SJSA1 (cell line): Measurements from ENCODE around the gene GALNT13. TPM values are rescaled to one million over a fixed set of nuclear protein-coding genes. Genes with fewer than 3 reads are reported as not detected.

Source experiments
- DNase-seq, 2 experiments: peaks; one replicate each; pipeline ENCODE4 v3.0.0-alpha.2; 2015 to 2020; ENCODE audit warnings: low spot score in 2 of 2, low read depth in 1 of 2
- H3K27ac ChIP-seq: fragments of 250-450 bp; sonication (Bioruptor Pico); 2 replicates; pipeline ENCODE4 v1.5.1; 2020; ENCODE audit warnings: mild to moderate bottlenecking, moderate library complexity
- H3K27me3 ChIP-seq: fragments of 250-450 bp; sonication (Bioruptor Pico); replicated peaks from 2 replicates; pipeline ENCODE4 v1.5.1; 2020; ENCODE audit warnings: mild to moderate bottlenecking, moderate library complexity
- H3K36me3 ChIP-seq: fragments of 250-450 bp; sonication (Bioruptor Pico); 2 replicates; pipeline ENCODE4 v1.5.1; 2020; ENCODE audit warnings: mild to moderate bottlenecking
- H3K4me1 ChIP-seq: fragments of 250-450 bp; sonication (Bioruptor Pico); replicated peaks from 2 replicates; pipeline ENCODE4 v1.6.1; 2021; ENCODE audit warnings: mild to moderate bottlenecking
- H3K4me3 ChIP-seq: fragments of 250-450 bp; sonication (Bioruptor Pico); 2 replicates; pipeline ENCODE4 v1.5.1; 2020; ENCODE audit warnings: mild to moderate bottlenecking
- H3K9me3 ChIP-seq: fragments of 250-450 bp; sonication (Bioruptor Pico); replicated peaks from 2 replicates; pipeline ENCODE4 v1.5.1; 2020; ENCODE audit warnings: mild to moderate bottlenecking
- total RNA-seq: library from RNA; depleted of rRNA; stranded (reverse); fragments of >200 nt; shearing (Covaris generic); gene quantifications from 2 replicates; pipeline ENCODE4 v1.2.3, GENCODE V29; 2014

Gene GALNT13
- total RNA-seq, 1 experiment from 2014 or later, result not detected

- Histone ChIP-seq H3K4me3 (no peak overlapping the region), H3K9me3 (0 out of 2 replicates have a peak, but pooled peaks cover 3% of the 10 kb centered on the region), H3K36me3 (no peaks in the 10 kb centered on the region), H3K27ac (no peak overlapping the region), H3K27me3 (no peaks in the 10 kb centered on the region), H3K4me1 (no peaks in the 10 kb centered on the region)
- no peak for DNase-seq
Measured at GRCh38 chr2:153971855-153972254, 100.1 kb downstream of the GALNT13 start.

DNA sequence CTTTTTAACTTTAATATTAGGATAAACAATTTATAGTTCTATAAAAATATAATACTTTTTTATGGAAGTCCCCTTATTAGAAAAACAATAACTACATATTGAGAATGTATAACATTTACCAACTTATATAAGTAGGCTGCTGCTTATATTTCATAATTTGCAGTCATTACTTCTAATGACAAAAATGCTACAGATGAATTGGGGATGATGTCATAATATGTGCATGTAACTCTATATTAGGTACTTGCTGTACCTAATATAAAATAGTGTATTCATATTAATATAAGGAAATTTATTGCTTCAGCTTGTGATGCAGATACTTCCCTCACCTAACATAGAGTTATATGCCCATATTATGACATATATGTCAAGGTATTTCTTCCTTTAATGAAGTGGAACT is 100.7 kb downstream of the GALNT13 start:
- no peak for DNase-seq
- Histone ChIP-seq H3K4me1 (no peaks in the 10 kb centered on the region), H3K9me3 (0 out of 2 replicates have a peak, but pooled peaks cover 3% of the 10 kb centered on the region), H3K36me3 (no peaks in the 10 kb centered on the region), H3K27me3 (no peaks in the 10 kb centered on the region), H3K27ac (no peak overlapping the region), H3K4me3 (no peak overlapping the region)

GRCh38 chr2:153986488-153987229 is 114.9 kb downstream of the GALNT13 start:
- Histone ChIP-seq H3K4me3 (no peak overlapping the region), H3K27me3 (no peaks in the 10 kb centered on the region)
- no peak for DNase-seq

GRCh38 chr2:153990771-153991170 is 119.0 kb downstream of the GALNT13 start:
- Histone ChIP-seq H3K36me3 (no peaks in the 10 kb centered on the region), H3K4me3 (no peak overlapping the region), H3K27me3 (no peaks in the 10 kb centered on the region), H3K27ac (no peak overlapping the region), H3K4me1 (no peaks in the 10 kb centered on the region), H3K9me3 (no peaks in the 10 kb centered on the region; the same call in 1 of the 2 replicates)
- no peak for DNase-seq

More at GRCh38 chr2:153986488-153987229, 114.9 kb downstream of the GALNT13 start:
- no peaks in the 10 kb centered on the region for H3K4me1 ChIP-seq
- no peaks in the 10 kb centered on the region for H3K36me3 ChIP-seq
- no peak overlapping the region for H3K27ac ChIP-seq
- H3K9me3 ChIP-seq, result no peaks in the 10 kb centered on the region

DNA sequence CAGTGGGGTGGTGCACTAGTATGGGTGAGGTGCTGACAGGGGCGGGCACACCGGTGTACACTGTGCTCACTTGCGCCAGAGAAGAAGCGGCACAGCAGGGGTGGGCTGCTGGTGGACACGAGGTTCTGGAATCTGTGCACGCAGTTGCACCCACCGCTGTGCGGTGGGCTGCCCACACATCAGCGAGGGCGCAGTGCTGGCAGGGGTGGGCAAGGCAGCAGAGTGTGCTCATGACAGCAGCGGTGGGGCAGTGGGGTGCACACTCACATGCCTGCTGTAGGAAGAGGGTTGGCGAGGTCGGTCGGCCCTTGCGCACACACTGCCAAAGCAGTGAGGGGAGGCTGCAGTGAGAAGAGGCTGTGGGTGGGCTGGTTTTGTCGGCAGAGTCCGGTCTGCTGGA is 141.8 kb downstream of the GALNT13 start:
- Histone ChIP-seq H3K27ac (no peak overlapping the region), H3K27me3 (no peaks in the 10 kb centered on the region), H3K4me3 (no peak overlapping the region), H3K4me1 (no peaks in the 10 kb centered on the region), H3K36me3 (no peaks in the 10 kb centered on the region), H3K9me3 (peaks cover 6% of the 10 kb centered on the region; the same call in 1 of the 2 replicates)
- DNase-seq, result no peak

DNA sequence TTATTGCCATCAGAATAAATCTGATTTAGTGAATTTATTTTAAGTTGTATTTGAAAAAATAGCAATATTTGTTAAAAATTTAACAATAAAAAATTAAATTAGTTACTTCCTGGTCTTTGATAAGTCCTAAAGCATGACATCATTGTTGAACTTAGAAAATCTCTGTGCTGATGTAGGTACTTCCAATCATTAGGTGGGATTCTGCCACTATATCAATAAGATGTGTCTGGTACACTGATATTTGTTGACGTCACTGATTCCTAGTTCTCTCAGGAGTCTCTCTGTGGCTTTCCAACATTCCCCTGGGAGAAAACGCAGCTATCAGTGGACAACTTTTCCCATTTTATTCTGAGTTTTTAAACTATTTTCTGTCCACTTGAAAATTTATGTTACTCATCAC is 143.5 kb downstream of the GALNT13 start:
- Histone ChIP-seq H3K27ac (no peak overlapping the region), H3K27me3 (no peaks in the 10 kb centered on the region), H3K9me3 (peaks cover 6% of the 10 kb centered on the region; the same call in 1 of the 2 replicates), H3K36me3 (no peaks in the 10 kb centered on the region), H3K4me1 (no peaks in the 10 kb centered on the region), H3K4me3 (no peak overlapping the region)
- no peak for DNase-seq

GRCh38 chr2:154029504-154029903 is 157.8 kb downstream of the GALNT13 start:
- no peaks in the 10 kb centered on the region for H3K36me3 ChIP-seq
- 0 out of 2 replicates have a peak, but pooled peaks cover 3% of the 10 kb centered on the region for H3K9me3 ChIP-seq
- no peak overlapping the region for H3K27ac ChIP-seq
- no peaks in the 10 kb centered on the region for H3K4me1 ChIP-seq
- DNase-seq, result no peak
- H3K27me3 ChIP-seq, result no peaks in the 10 kb centered on the region
- H3K4me3 ChIP-seq, result no peak overlapping the region

GRCh38 chr2:154032220-154032619 is 160.5 kb downstream of the GALNT13 start:
- Histone ChIP-seq H3K27ac (no peak overlapping the region), H3K36me3 (no peaks in the 10 kb centered on the region), H3K27me3 (no peaks in the 10 kb centered on the region), H3K9me3 (0 out of 2 replicates have a peak, but pooled peaks cover 3% of the 10 kb centered on the region), H3K4me1 (no peaks in the 10 kb centered on the region), H3K4me3 (no peak overlapping the region)
- no peak for DNase-seq

- peaks cover 5% of the 10 kb centered on the region; the same call in 1 of the 2 replicates for H3K9me3 ChIP-seq
Measured at GRCh38 chr2:154046493-154046892, 174.8 kb downstream of the GALNT13 start.

DNA sequence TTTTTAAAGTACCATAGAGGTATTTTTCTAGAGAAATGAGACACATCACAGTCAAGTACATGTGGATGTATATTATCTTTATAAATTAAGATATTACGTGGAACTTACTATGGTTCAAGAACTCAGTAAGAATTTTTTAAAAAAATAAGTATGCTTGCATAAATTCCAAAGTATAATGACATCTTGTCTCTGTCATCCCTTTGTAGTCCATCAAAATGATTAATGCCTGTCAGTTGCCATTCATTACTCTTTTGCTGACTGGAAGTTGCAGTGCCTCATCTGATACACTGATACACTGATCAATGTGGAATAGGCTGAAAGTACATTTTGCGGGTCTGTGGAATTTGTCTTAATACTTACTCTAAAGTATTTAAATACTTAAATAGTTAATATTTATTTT is 177.2 kb downstream of the GALNT13 start:
- H3K27ac ChIP-seq, result no peak overlapping the region
- H3K4me1 ChIP-seq, result no peaks in the 10 kb centered on the region
- no peak overlapping the region for H3K4me3 ChIP-seq
- DNase-seq, result no peak
- no peaks in the 10 kb centered on the region for H3K27me3 ChIP-seq
- H3K9me3 ChIP-seq, result peaks cover 5% of the 10 kb centered on the region; the same call in 1 of the 2 replicates
- no peaks in the 10 kb centered on the region for H3K36me3 ChIP-seq

More at GRCh38 chr2:154046493-154046892, 174.8 kb downstream of the GALNT13 start:
- Histone ChIP-seq H3K36me3 (no peaks in the 10 kb centered on the region), H3K27me3 (no peaks in the 10 kb centered on the region), H3K4me3 (no peak overlapping the region), H3K4me1 (no peaks in the 10 kb centered on the region), H3K27ac (no peak overlapping the region)
- DNase-seq, result no peak

GRCh38 chr2:154049561-154049960 is 177.8 kb downstream of the GALNT13 start:
- no peaks in the 10 kb centered on the region for H3K36me3 ChIP-seq
- H3K9me3 ChIP-seq, result peaks cover 2% of the 10 kb centered on the region; the same call in 1 of the 2 replicates
- no peaks in the 10 kb centered on the region for H3K4me1 ChIP-seq
- no peaks in the 10 kb centered on the region for H3K27me3 ChIP-seq
- H3K4me3 ChIP-seq, result no peak overlapping the region
- no peak for DNase-seq
- H3K27ac ChIP-seq, result no peak overlapping the region

DNA sequence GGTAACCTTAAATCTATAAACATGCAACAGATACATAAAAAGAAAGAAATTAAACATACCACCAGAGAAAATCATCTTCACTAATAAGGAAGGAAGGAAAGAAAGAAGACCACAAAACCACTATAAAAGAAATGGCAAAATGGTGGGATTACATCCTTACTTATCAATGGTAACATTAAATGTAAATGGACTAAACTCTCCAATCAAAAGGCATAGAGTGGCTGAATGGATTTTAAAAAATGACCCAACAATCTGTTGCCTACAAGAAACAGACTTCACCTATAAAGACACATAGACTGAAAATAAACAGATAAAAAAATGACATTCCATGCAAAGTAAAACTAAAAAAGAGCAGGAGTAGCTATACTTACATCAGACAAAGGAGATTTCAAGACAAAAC is 195.4 kb downstream of the GALNT13 start:
- H3K36me3 ChIP-seq, result no peaks in the 10 kb centered on the region
- no peaks in the 10 kb centered on the region for H3K4me1 ChIP-seq
- no peaks in the 10 kb centered on the region for H3K27me3 ChIP-seq
- H3K27ac ChIP-seq, result no peak overlapping the region
- H3K4me3 ChIP-seq, result no peak overlapping the region
- no peak for DNase-seq
- peaks cover 4% of the 10 kb centered on the region for H3K9me3 ChIP-seq

DNA sequence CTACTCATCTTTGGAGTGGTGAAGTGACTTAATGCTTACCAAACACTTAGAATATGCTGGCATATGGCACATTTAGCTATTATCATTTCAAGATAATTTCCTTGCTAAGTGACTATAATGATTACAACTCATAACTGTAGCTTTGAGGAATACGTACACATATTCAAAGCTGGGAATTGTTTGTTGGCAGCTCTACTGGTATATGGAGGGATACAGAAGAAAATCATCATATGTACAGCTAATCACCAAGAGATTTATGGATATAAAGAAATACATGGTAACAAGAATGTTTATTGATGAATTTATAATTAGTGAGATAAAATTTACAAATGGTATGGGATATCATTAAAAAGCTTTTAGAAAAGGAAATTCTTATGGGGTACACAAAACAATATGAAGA is 207.2 kb downstream of the GALNT13 start:
- Histone ChIP-seq H3K4me1 (no peaks in the 10 kb centered on the region), H3K27ac (no peak overlapping the region), H3K9me3 (peaks cover 2% of the 10 kb centered on the region), H3K36me3 (no peaks in the 10 kb centered on the region), H3K27me3 (no peaks in the 10 kb centered on the region), H3K4me3 (no peak overlapping the region)
- DNase-seq, result no peak

DNA sequence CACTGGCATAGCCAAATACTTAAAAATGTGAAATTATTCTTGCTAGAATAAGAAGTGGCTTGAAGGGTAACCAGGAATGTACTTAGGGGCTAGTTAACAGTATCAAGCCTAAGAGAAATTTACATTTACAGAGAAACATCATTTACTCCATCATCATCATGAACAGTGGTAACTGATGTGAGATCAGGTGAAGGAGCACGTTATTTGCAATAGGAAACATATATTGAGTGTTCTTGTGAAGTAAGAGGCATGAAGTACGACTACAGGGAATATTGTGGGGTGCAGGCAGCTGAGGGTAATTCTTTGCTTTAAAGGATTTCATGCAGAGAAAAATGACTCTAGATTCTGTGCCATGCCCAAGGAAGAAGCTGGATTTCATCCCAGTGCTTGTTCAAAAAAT is 220.8 kb downstream of the GALNT13 start:
- no peaks in the 10 kb centered on the region for H3K9me3 ChIP-seq
- H3K27ac ChIP-seq, result no peak overlapping the region
- no peaks in the 10 kb centered on the region for H3K36me3 ChIP-seq
- no peak overlapping the region for H3K4me3 ChIP-seq
- DNase-seq, result no peak
- H3K4me1 ChIP-seq, result no peaks in the 10 kb centered on the region
- no peaks in the 10 kb centered on the region for H3K27me3 ChIP-seq
